KOPT-K1 (cell line): ENCODE measurements around the gene HLA-F.

ENCODE experiments used
- H3K27ac ChIP-seq: fragments of 200-600 bp; sonication (generic); 2 replicates; pipeline ENCODE4 v1.5.1; 2016; ENCODE audit warnings: antibody characterized with exemption, mild to moderate bottlenecking, low read depth, low read length; ENCODE audit not compliant: poor library complexity, severe bottlenecking
- H3K36me3 ChIP-seq: fragments of 200-600 bp; sonication (generic); 2 replicates; pipeline ENCODE4 v1.5.1; 2017; ENCODE audit warnings: antibody characterized with exemption, mild to moderate bottlenecking, low read length, moderate library complexity; ENCODE audit not compliant: insufficient read depth
- H3K9me3 ChIP-seq: fragments of 200-600 bp; sonication (generic); 2 replicates; pipeline ENCODE4 v1.5.1; 2017; ENCODE audit warnings: antibody characterized with exemption, low read length, mild to moderate bottlenecking; ENCODE audit not compliant: insufficient read depth, poor library complexity, severe bottlenecking

Gene HLA-F

DNA sequence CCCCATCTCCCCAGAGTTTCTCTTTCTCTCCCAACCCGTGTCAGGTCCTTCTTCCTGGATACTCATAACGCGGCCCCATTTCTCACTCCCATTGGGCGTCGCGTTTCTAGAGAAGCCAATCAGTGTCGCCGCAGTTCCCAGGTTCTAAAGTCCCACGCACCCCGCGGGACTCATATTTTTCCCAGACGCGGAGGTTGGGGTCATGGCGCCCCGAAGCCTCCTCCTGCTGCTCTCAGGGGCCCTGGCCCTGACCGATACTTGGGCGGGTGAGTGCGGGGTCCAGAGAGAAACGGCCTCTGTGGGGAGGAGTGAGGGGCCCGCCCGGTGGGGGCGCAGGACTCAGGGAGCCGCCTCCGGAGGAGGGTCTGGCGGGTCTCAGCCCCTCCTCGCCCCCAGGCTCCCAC, at the start of gene HLA-F:
Gene HLA-F (plus strand): TSS at position 173 of the 404 bp plus-strand sequence. CDS start 30 bp downstream, at position 203.
- H3K27ac ChIP-seq = no peak within 1 kb of the TSS
- H3K36me3 ChIP-seq = no peaks in the 10 kb centered on the region
- H3K9me3 ChIP-seq = no peaks in the 10 kb centered on the region

DNA sequence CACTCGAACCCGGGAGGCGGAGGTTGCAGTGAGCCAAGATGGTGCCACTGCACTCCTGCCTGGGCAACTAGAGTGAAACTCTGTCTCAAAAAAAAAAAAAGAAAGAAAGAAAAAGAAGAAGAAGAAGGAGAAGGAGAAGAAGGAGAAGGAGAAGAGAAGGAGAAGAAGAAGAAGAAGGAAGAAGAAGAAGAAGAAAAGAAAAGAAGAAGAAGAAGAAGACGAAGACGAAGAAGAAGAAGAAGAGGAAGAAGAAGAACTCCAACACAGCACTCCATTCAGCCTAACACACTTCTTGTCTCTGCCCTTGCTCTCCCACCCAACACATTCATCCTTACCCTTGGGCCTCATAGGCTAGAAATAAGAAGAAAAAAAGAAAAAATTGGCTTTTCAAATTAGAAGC, 49.2 kb upstream of the HLA-F start:
- Histone ChIP-seq H3K27ac (no peak overlapping the region), H3K9me3 (no peaks in the 10 kb centered on the region), H3K36me3 (no peaks in the 10 kb centered on the region)

DNA sequence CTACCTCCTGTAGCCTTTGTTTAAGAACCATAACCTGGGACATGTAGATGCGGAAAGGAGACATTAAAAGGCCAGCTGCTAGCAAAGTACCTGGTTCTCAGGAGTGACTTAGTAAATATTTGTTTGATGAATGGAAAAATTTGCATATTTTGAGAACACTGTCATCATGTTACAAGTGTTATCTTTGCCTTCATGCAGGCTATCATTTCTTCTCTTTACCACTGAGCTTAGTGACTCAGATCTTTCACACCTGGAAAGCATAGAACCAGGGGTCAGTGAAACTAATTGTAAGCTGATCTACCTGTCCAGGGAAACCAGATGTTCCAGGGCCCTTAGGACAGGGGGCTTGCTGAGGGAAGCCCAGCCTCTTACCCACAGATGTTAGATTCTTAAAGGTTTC, 47.7 kb upstream of the HLA-F start:
- H3K9me3 ChIP-seq = no peaks in the 10 kb centered on the region
- no peak overlapping the region for H3K27ac ChIP-seq
- H3K36me3 ChIP-seq = no peaks in the 10 kb centered on the region

DNA sequence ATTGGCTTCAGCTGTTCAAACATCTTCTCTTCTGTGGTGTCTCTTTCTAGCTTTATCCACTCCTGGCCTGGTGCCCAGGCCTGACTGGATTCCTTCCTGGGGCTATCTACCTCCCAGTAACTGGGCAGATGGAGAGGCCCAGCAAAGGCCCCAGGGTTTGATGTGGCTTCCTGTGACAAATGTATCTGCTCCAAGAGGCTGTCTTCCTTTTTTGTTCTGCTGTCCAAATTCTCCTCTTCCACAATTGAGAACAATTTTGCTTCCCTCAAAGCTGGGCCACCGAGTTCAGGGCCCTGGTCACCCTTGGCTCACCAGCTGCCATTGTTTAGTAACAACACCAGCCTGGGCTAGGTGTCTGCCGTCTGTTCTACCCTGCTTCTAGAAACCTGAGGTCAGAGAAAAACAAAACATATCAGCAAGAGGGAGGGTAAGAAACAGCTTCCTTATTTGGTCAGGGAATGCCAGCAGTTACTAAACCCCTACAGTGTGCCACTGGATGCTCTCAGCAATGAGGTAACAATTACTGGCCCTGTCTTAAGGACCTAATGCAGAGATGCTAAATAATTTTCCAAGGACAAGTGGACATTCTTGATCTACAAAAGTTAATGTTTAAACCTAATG, 46.1 kb upstream of the HLA-F start:
- no peak overlapping the region for H3K27ac ChIP-seq
- no peaks in the 10 kb centered on the region for H3K36me3 ChIP-seq
- H3K9me3 ChIP-seq = no peaks in the 10 kb centered on the region

DNA sequence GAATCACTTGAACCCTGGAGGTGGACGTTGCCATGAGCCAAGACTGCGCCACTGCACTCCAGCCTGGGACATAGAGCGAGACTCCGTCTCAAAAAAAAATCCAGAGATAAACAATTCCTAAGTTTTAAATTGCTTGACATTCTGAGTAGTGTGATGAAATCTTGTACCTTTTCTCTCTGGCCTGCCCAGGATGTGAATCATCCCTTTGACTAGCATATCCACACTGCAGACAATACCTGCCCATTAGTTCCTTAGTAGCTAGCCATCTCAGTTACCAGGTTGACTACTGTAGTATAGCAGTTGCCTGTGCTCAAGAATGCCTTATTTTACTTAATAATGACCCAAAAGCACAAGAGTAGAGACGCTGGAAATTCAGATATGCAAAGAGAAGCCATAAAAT, 45.1 kb upstream of the HLA-F start:
- H3K27ac ChIP-seq = no peak overlapping the region
- no peaks in the 10 kb centered on the region for H3K9me3 ChIP-seq
- H3K36me3 ChIP-seq = no peaks in the 10 kb centered on the region

DNA sequence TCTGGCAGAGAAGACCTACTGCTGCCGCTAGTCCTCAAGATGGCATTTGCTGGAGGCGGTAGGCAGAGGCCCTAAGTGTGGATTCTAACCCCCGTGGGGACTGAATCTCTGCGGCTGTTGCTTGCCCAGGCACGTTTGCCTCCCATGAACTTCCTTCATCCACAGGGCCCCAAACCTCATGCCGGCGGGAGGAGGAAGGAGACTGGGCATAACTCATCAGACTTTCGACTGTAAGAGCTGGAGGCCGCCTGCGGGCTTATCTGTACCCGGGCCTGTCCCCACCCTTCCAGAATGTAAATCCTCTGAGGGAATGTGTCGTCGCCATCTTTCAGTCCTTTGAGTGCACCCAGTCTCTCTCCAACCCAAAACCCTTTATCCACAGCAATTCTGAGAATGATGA, 43.3 kb upstream of the HLA-F start:
- Histone ChIP-seq H3K36me3 (no peaks in the 10 kb centered on the region), H3K27ac (no peak overlapping the region), H3K9me3 (no peaks in the 10 kb centered on the region)

DNA sequence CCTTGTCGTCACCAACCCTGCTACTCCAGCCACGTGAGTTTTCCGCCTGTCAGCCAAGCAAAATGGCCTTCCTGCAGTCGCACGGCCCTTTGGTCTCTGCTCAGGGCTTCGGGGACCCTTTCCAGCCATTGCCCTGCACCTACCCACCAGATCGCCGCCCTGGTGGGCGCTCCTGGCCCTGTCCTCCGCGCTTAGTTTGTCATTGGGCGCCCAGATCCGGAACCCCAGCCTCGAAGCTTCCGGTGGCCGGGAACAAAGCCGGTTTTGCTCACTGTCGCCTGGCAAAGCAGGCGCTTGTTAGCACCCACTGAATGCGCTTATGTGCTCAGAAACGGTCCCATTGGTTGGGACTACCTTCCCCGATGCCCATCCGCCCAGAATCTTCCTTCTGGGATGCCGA, 42.8 kb upstream of the HLA-F start:
- Histone ChIP-seq H3K36me3 (no peaks in the 10 kb centered on the region), H3K27ac (no peak overlapping the region), H3K9me3 (no peaks in the 10 kb centered on the region)

DNA sequence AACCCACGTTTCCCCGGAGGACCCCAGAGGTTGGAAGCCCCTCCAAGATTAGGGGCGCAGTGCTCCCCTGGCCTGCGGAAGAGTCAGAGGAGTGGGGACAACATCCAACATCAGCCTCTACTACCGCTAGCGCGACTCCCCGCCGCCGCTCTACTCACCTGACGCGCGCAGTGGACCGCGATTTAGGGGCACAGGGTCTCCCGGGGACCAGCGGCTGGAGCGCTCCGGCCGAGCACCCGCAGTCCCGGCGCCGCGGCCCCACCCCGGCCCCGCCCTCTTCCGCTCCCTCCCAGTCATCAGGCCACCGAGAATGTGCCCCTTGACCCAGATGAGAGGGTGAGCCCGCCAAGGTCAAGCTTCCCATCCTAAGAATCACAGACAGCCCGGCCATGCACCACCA, 42.3 kb upstream of the HLA-F start, which contains the start of gene ZFP57:
Gene ZFP57 (minus strand): TSS at position 249 of the 400 bp plus-strand sequence. CDS start 4,149 bp downstream, outside the sequence.
- H3K36me3 ChIP-seq = no peaks in the 10 kb centered on the region
- H3K27ac ChIP-seq = no peak within 1 kb of the TSS
- no peaks in the 10 kb centered on the region for H3K9me3 ChIP-seq

DNA sequence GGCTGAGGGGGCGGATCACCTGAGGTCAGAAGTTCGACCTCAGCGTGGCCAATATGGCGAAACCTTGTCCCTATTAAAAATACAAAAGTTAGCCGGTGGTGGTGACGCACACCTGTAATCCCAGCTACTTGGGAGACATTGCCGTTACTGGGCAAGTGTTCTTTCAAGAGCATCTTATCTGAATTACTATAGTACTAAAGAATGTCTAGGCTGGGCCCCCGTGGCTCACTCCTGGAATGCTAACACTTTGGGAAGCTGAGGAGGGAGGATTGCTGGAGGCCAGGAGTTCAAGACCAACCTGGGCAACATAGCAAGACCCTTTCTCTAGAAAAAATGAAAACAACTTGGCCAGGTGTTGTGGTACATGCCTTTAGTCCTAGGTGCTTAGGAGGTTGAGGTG, 41.4 kb upstream of the HLA-F start:
- Histone ChIP-seq H3K27ac (no peak overlapping the region), H3K9me3 (no peaks in the 10 kb centered on the region), H3K36me3 (no peaks in the 10 kb centered on the region)

DNA sequence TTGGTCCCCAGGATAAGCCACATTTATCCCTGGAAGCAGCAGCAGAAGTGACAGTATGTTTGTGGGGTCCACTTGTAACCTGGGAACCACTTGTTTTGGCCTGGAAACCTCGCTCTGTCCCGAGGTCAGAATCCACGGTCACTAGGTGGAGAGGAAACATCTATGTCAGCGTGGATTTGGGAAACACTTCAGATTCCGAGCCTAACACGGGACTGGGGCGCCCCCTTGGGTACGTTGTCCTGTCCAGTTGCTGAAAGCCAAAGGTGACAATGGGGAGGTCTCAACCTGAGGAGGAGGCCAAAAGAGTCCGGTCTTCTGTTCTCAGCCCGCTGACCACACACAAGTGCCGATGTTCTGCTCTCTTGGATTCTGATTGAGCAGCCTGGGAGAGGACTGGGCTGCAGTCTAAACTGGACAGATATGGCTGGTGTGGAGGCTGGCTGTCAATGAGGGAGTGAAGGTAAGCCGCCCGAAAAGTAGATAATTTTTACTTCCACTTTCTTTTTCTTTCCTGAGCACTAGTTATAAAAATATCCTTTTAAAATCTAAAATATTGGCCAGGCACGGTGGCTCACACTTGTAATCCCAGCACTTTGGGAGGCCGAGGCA, 37.4 kb upstream of the HLA-F start:
- Histone ChIP-seq H3K27ac (no peak overlapping the region), H3K36me3 (no peaks in the 10 kb centered on the region), H3K9me3 (no peaks in the 10 kb centered on the region)

DNA sequence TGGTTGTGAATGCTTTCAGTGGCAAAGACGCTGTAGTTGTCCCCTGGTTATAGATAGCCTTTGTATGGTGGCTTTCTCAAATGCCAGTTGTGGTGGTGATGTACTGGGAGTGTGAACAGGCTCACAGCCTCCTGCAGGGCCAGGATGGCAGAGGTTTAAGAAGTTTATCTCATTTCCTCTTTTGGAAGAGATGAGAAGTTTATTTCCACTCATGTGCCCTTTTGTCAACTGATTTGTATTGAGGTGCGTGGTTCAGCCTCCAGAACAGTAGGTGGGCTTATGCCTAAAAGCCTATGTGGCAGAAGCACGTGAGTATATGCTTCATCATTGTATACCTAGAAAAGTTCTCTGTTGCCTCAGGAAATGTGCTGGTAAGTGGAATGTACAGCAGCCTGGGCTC, 28.6 kb upstream of the HLA-F start:
- Histone ChIP-seq H3K36me3 (no peaks in the 10 kb centered on the region), H3K9me3 (peaks cover 11% of the 10 kb centered on the region), H3K27ac (no peak overlapping the region)

DNA sequence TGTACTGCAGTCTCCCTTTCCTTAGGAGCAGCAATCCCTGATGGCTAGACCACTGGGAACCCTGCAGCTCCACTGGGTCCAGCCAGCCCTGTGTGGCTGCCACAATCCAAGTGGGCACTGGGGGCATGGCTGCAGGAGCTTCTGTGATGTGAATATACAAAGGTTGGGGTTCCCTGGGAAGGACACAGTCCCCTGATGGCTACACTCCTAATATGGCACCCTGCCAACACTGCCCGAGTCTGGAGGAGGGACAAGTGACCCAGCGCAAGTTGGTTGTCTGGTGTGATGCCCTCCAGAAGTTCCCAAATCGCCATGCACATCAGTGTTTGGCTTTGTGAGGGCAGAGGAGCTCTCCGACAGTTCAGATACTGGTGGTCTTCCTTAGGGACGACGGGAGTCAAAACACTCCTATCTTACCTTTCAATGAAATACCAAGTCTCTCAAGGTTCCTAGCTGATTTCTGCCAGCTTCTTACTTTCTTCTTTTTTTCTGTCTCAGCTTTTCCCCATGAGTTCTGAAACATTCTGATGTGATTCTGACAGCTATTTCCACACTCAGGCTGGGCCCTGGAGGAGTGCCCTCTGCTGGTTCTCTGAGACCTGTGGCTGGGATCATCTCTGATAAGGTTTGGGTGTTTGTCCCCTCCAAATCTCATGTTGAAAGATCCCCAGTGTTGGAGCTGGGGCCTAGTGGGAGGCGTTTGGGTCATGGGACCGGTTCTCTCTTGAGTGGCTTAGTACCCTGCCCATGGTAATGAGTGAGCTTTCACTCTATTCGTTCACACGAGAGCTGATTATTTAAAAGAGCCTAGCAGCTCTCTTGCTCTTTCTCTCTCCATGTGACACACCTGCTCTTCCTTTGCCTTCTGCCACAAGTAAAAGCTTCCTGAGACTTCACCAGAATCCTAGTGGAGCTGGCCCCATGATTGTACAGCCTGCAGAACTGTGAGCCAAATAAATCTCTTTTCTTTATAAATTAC, 26.8 kb upstream of the HLA-F start:
- Histone ChIP-seq H3K9me3 (peaks cover 11% of the 10 kb centered on the region), H3K27ac (no peak overlapping the region), H3K36me3 (no peaks in the 10 kb centered on the region)

DNA sequence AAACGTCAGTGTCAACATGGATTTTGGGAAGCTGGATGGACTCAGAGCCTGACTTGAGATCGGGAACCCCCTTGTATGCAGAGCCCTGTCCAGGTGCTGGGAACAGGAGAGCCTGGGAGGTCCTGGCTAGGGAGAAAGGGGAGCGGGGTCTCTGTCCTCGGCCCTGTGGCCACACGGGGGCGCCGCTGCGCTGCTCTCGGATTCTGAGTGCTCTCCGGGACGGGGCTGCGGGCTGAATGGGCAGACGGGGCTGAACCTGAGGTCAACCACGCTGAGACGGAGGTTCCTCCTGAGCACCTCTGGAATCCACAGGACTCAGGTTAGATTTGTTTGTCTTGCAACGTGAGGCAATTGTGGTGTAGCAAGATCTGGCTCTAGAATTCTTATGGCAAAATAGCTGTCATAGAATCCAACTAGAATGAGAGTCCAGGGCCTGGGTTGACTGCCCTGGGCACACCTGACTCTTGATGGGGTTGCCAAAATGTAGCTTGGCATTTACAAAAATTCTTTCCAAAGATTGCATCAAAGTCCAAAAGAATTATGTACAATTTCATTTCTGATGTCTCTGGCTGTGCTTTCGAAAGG, 20.6 kb upstream of the HLA-F start:
- no peaks in the 10 kb centered on the region for H3K9me3 ChIP-seq
- no peak overlapping the region for H3K27ac ChIP-seq
- no peaks in the 10 kb centered on the region for H3K36me3 ChIP-seq

DNA sequence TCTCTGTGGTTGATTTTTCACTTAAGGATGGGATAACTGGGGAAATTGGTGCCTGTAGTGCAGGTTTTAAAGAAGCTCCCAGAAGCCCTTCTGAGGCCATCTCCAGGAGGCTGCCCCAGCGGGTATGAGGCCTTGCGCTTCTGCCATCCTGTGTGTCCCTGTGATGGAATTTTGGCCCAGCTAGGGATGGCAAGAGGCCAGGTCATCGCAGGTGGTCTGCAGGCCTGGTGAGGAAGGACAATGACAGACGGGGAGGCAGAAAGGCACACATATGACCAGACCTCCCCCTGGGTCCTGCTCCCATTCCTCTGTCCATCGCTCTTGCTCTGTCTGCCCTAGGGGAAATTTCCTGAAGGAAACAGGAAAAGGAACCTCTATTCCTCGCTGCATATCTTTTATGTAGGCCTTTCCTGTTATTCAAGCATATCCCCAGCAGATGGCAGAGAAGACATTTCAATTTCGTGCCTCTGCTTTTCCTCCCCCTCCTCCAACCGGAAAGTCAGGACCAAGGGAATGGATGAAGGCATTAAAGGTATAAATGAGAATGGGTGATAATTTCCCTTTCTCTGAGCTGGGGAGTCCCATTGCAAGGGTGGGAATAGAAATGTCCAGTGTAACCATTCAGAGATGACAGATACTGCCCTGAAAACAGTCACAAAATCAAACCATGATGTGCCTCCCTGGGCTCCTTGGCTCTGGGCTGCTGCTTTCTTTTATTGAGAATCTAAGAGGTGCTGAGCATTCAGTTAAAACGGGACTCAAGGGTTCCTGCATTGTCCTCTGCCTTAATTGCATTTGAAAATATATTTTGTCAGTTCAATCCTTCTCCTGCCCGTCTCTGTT, 17.6 kb upstream of the HLA-F start:
- H3K27ac ChIP-seq = no peak overlapping the region
- H3K36me3 ChIP-seq = no peaks in the 10 kb centered on the region
- H3K9me3 ChIP-seq = no peaks in the 10 kb centered on the region
